NCI-H226 (cell line): ENCODE results near the gene NRL.

Source experiments
- DNase-seq: peaks from one replicate; pipeline ENCODE4 v3.0.0-alpha.2; 2015

The NRL gene

GRCh38 chr14:24114532-24115421 lies at the start of gene NRL, which contains the start of gene DCAF11:
Gene NRL (minus strand): TSS chr14:24114949. CDS start chr14:24082848, 32,101 bp downstream.
Gene DCAF11 (plus strand): TSS chr14:24114777. CDS start chr14:24115595, 818 bp downstream.
- DNase-seq, result peak; percentile 99

- peak; percentile 65 for DNase-seq
Observed at GRCh38 chr14:24162093-24162492, 47.3 kb upstream of the NRL start.

GRCh38 chr14:24160850-24161804 lies 46.4 kb upstream of the NRL start, which contains the start of gene IRF9:
Gene IRF9 (plus strand): TSS chr14:24161265. CDS start chr14:24162145, 880 bp downstream.
- peak; percentile 87 for DNase-seq

- no peak for DNase-seq
Observed at GRCh38 chr14:24160499-24160849, 45.7 kb upstream of the NRL start.

GRCh38 chr14:24159777-24160498 lies 45.2 kb upstream of the NRL start:
- no peak for DNase-seq

GRCh38 chr14:24157331-24157730 lies 42.6 kb upstream of the NRL start:
- no peak for DNase-seq

- no peak for DNase-seq
Observed at GRCh38 chr14:24156840-24157239, 42.1 kb upstream of the NRL start.

- no peak for DNase-seq
Observed at GRCh38 chr14:24155100-24155499, 40.4 kb upstream of the NRL start.

- DNase-seq, result no peak
Observed at GRCh38 chr14:24151404-24152080, 36.8 kb upstream of the NRL start.

- DNase-seq, result no peak
Observed at GRCh38 chr14:24150993-24151392, 36.2 kb upstream of the NRL start.

GRCh38 chr14:24150567-24150966 lies 35.8 kb upstream of the NRL start:
- DNase-seq, result no peak

GRCh38 chr14:24150061-24150460 lies 35.3 kb upstream of the NRL start:
- no peak for DNase-seq

GRCh38 chr14:24149302-24149969 lies 34.7 kb upstream of the NRL start:
- DNase-seq, result no peak

- no peak for DNase-seq
Observed at GRCh38 chr14:24147761-24148428, 33.1 kb upstream of the NRL start.

GRCh38 chr14:24146978-24147760 lies 32.4 kb upstream of the NRL start, which contains the start of gene RNF31:
Gene RNF31 (plus strand): TSS chr14:24147498. CDS start chr14:24147699, 201 bp downstream.
- peak; percentile 97 for DNase-seq

GRCh38 chr14:24146453-24146977 lies 31.8 kb upstream of the NRL start, which contains the start of gene PSME2:
Gene PSME2 (minus strand): TSS chr14:24146610. CDS start chr14:24146581, 29 bp downstream.
- DNase-seq, result peak; percentile 97

GRCh38 chr14:24145690-24146452 lies 31.1 kb upstream of the NRL start:
- no peak for DNase-seq

- no peak for DNase-seq
Observed at GRCh38 chr14:24145219-24145618, 30.5 kb upstream of the NRL start.

- no peak for DNase-seq
Observed at GRCh38 chr14:24144451-24144850, 29.7 kb upstream of the NRL start.
